Activated CD4-positive, alpha-beta T cell treated with anti-CD3 and anti-CD28 coated beads, Interleukin-2, amount 10 ng/mL, durations not matched to agents 7 days and 5 days (primary cell): Measurements from ENCODE around the gene TMEM89. TPM values are rescaled to one million over a fixed set of nuclear protein-coding genes. Genes with fewer than 3 reads are reported as not detected.

Experiments used
- CTCF ChIA-PET: fragments of 350-600 bp; sonication (Branson Sonifier 250); formaldehyde crosslinking; loops from one replicate; lab custom pipeline; 2021; ENCODE audit warnings: antibody characterized with exemption; lab: Charles Lee
- POLR2A ChIA-PET: fragments of 350-600 bp; sonication (Branson Sonifier 250); formaldehyde crosslinking; loops from one replicate; lab custom pipeline; 2021; ENCODE audit warnings: antibody characterized with exemption; lab: Charles Lee
- DNase-seq: peaks from one replicate; pipeline ENCODE4 v3.0.0-alpha.2; 2020
- H3K27ac Mint-ChIP-seq: one replicate; pipeline ENCODE4 v1.8.0; 2021; ENCODE audit warnings: mild to moderate bottlenecking, moderate library complexity, mixed read lengths
- H3K27me3 Mint-ChIP-seq: one replicate; pipeline ENCODE4 v1.8.0; 2021; ENCODE audit warnings: mixed read lengths
- H3K36me3 Mint-ChIP-seq: one replicate; pipeline ENCODE4 v1.8.0; 2021; ENCODE audit warnings: low read depth, mixed read lengths
- H3K4me1 Mint-ChIP-seq: one replicate; pipeline ENCODE4 v1.8.0; 2021; ENCODE audit warnings: mixed read lengths
- H3K4me3 Mint-ChIP-seq: one replicate; pipeline ENCODE4 v1.8.0; 2021; ENCODE audit warnings: mild to moderate bottlenecking, moderate library complexity, mixed read lengths
- H3K9me3 Mint-ChIP-seq: one replicate; pipeline ENCODE4 v1.8.0; 2021; ENCODE audit warnings: mixed read lengths
- total RNA-seq, 2 experiments: library from RNA; stranded (reverse); gene quantifications; one replicate each; pipeline ENCODE4 v1.2.3, GENCODE V29; 2021

Gene TMEM89
- total RNA-seq, 2 experiments from 2014 or later = 0.32 to 0.33 TPM

DNA sequence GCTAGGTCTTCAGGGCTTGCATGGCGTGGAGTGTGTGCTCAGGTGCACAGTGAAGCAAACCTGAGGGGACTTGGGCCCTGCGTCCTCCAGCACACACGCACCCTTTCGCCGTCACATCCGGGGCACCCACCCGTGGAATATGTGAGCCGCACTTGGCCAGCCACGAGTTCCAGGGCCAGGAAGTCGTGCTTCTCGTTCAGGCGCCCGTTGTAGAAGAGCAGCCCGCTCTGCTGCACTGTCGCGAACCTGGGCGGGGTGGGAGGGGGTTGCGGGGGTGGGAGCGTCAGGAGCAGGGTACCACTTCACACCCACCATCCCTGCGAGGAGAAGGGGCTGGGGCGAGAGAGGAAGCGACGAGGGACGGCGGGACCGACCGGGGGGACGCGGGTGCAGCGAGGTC lies 34.0 kb upstream of the TMEM89 start:
- Mint-ChIP-seq H3K36me3 (no peaks in the 10 kb centered on the region), H3K4me1 (peaks cover 24% of the 10 kb centered on the region), H3K27ac (peak overlapping the region; percentile 89), H3K4me3 (peak overlapping the region; percentile 64), H3K27me3 (no peaks in the 10 kb centered on the region), H3K9me3 (no peaks in the 10 kb centered on the region)
- DNase-seq = peak; percentile 64
- POLR2A ChIA-PET = no interaction called here
- CTCF ChIA-PET = interaction anchor here (1.0 to 3.7 kb wide), 2 partner anchors 7 to 35 kb away, joined by 4 to 17 read pairs; partner anchors contain the start of gene CELSR3

- Mint-ChIP-seq H3K4me3 (peak overlapping the region; percentile 64), H3K4me1 (peaks cover 24% of the 10 kb centered on the region), H3K27me3 (no peaks in the 10 kb centered on the region), H3K27ac (peak overlapping the region; percentile 89), H3K36me3 (no peaks in the 10 kb centered on the region), H3K9me3 (no peaks in the 10 kb centered on the region)
- ChIA-PET POLR2A (no interaction called here), CTCF (interaction anchor here (3.7 to 4.9 kb wide), 2 partner anchors 8 to 20 kb away, joined by 17 to 26 read pairs; partner anchors contain the start of genes CELSR3 and SLC26A6)
- DNase-seq = no peak
Measured at GRCh38 chr3:48655063-48655462, 33.5 kb upstream of the TMEM89 start.

DNA sequence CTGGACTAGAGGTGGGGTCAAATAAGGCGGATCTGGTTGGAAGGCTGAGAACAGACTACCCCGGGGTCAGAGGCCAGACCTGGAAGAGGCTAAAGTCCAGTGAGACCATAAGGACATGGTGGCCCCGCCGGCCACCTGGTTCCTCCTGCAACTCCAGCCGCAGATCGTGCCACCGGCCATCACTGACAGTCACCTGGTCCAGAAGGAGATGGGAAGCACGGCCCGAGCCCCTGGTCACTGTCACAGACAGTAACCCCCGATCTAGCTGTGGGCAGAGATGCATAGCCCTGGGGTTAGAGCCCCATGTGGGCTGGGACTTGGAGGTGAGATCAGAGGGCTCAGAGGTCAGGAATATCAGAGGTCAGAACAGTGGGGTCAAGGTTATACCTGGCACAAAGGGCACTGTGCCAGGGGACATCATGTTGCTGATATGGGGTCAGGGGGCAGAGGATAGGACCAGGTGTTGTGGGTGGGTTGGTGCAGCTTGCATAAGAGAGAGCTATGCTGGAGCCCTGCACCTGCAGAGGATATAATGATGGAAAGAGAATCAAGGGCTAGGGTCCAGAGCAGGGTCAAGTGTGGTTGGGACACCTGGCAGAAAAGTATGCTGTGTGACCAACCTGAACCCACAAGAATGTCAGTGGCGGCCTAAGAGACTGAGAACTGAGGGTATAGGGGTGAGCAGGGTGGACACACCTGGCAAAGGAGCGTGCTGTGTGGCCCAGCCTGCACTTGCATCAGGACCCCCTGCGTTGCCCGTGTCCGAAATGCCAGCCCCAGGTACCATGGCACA lies 31.6 kb upstream of the TMEM89 start:
- CTCF ChIA-PET = interaction anchor here (0.6 to 4.9 kb wide), 3 partner anchors 10 to 41 kb away, joined by 4 to 26 read pairs (median 17); partner anchors contain the start of genes CELSR3 and SLC26A6
- H3K36me3 Mint-ChIP-seq = no peaks in the 10 kb centered on the region
- peaks cover 25% of the 10 kb centered on the region for H3K4me1 Mint-ChIP-seq
- H3K27me3 Mint-ChIP-seq = no peaks in the 10 kb centered on the region
- H3K4me3 Mint-ChIP-seq = no peak overlapping the region
- no peak for DNase-seq
- no peak overlapping the region for H3K27ac Mint-ChIP-seq
- H3K9me3 Mint-ChIP-seq = no peaks in the 10 kb centered on the region
- POLR2A ChIA-PET = no interaction called here

GRCh38 chr3:48651771-48652170 lies 30.2 kb upstream of the TMEM89 start:
- Mint-ChIP-seq H3K27me3 (no peaks in the 10 kb centered on the region), H3K4me1 (peaks cover 16% of the 10 kb centered on the region), H3K4me3 (no peak overlapping the region), H3K9me3 (no peaks in the 10 kb centered on the region), H3K27ac (no peak overlapping the region), H3K36me3 (no peaks in the 10 kb centered on the region)
- CTCF ChIA-PET = interaction anchor here (3.7 to 4.9 kb wide), 2 partner anchors 11 to 17 kb away, joined by 17 to 26 read pairs; partner anchors contain the start of genes CELSR3 and SLC26A6
- DNase-seq = no peak
- POLR2A ChIA-PET = no interaction called here

DNA sequence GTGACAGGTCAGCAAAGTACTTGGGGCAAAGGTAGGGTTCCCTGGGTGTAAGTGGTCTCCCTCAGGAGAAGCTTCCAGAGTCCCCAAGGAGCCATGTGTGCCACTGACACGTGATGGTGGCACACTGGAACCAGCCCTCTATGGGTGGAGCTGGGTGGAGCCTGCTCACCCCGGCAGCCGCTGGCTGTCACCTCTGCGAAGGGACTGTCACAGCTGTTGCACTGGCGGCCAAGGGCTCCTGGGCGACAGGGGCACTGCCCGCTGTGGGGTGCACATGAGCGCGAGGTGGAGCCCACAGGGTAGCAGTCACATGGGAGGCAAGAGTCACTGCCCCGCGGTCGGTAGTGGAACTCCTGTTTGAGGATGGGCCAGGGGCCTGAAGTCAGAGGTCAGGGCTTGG lies 29.2 kb upstream of the TMEM89 start:
- H3K36me3 Mint-ChIP-seq = no peaks in the 10 kb centered on the region
- ChIA-PET POLR2A (no interaction called here), CTCF (interaction anchor here (4.9 kb wide), 1 partner anchor 16 kb away, joined by 26 read pairs; the partner anchor contains the start of gene SLC26A6)
- H3K4me3 Mint-ChIP-seq = no peak overlapping the region
- no peaks in the 10 kb centered on the region for H3K9me3 Mint-ChIP-seq
- no peak overlapping the region for H3K27ac Mint-ChIP-seq
- no peak for DNase-seq
- no peaks in the 10 kb centered on the region for H3K27me3 Mint-ChIP-seq
- H3K4me1 Mint-ChIP-seq = peaks cover 10% of the 10 kb centered on the region

DNA sequence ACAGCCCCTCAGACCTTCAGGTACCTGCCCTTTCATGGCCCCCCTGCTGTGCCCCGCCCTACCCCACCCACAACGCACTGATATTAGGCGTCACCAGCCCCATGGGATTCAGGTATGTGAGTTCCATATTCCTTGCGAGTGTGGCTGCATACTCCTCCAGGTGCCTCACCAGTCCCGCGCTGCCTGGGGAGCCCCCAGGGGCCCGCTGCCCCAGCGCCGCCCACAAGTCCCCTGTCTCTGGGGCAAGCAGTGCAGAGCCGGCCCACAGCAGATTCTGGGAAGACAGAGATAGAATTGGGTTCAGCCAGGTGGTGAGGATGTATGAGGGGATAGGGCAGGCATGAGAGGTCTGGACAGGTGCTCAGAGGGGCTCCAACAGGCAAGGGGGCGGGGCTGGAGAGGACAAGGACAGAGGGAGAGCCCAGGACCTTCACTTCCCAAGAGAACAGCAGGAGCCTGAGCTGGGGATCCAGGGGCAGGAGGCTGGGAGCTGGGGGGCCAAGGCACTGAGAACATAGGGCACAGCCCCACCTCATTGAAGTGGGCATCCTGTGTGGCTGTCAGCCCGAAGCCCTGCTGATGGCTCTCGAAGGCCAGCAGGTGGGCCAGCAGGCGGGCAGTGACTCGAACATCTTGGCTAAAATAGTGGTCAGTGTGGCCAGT lies 26.8 kb upstream of the TMEM89 start:
- Mint-ChIP-seq H3K9me3 (no peaks in the 10 kb centered on the region), H3K4me1 (peaks cover 2% of the 10 kb centered on the region), H3K36me3 (no peaks in the 10 kb centered on the region), H3K27me3 (no peaks in the 10 kb centered on the region), H3K27ac (no peak overlapping the region), H3K4me3 (no peak overlapping the region)
- no peak for DNase-seq
- CTCF ChIA-PET = interaction anchor here (0.6 to 2.0 kb wide), 4 partner anchors 10 to 88 kb away, joined by 3 to 8 read pairs (median 4); partner anchors contain the start of gene SLC26A6
- POLR2A ChIA-PET = interaction anchor here (0.6 kb wide), 1 partner anchor 46 kb away, joined by 6 read pairs; no protein-coding TSS in a partner anchor

DNA sequence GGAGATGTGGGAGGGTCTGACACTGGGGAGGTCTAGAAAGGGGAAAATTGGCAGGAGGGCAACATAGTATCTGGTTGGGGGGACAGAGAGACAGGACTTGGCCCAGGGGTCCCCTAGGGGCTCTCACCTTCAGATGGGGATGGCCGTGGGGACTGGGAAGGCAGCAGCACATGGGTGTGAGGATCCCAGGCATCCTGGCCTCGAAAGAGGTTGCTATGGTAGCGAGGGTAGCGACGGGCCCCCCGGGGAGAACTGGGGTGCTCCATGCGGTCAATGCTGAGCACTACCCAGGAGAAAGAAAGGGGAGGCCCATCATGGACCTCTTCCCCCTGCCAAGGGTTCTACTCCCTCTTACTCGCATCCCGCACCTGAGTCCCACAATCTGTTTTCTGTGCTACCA lies 26.1 kb upstream of the TMEM89 start:
- ChIA-PET CTCF (interaction anchor here (0.7 kb wide), 1 partner anchor 12 kb away, joined by 3 read pairs; the partner anchor contains the start of gene SLC26A6), POLR2A (interaction anchor here (0.6 kb wide), 1 partner anchor 46 kb away, joined by 6 read pairs; no protein-coding TSS in a partner anchor)
- no peak for DNase-seq
- Mint-ChIP-seq H3K4me3 (no peak overlapping the region), H3K27me3 (no peaks in the 10 kb centered on the region), H3K9me3 (no peaks in the 10 kb centered on the region), H3K27ac (no peak overlapping the region), H3K36me3 (no peaks in the 10 kb centered on the region), H3K4me1 (peaks cover 2% of the 10 kb centered on the region)

GRCh38 chr3:48644898-48645760 lies 23.6 kb upstream of the TMEM89 start:
- no peaks in the 10 kb centered on the region for H3K36me3 Mint-ChIP-seq

DNA sequence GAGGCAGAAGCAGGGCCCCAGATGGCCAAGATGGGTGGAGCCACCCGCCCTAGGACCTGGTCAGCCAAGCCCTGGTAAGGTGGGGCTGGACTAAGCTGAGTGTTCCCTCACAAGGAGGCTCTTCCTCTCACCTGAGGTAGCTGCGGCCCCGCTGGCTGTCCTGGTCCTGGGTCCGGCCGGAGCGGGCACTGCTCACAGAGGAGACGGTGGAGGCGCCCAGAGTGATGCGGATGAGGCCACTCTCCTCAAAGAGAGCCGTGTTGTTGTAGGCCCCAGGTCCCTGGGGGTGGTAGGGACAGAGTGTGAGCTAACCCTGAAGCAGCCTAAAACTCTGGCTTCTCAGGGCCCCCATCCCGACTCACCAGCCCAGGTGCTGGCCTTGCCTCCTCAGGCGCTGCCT lies 21.0 kb upstream of the TMEM89 start:
- no peaks in the 10 kb centered on the region for H3K9me3 Mint-ChIP-seq
- H3K27ac Mint-ChIP-seq = no peak overlapping the region
- H3K27me3 Mint-ChIP-seq = no peaks in the 10 kb centered on the region
- DNase-seq = no peak
- no peak overlapping the region for H3K4me3 Mint-ChIP-seq
- H3K4me1 Mint-ChIP-seq = no peaks in the 10 kb centered on the region
- ChIA-PET CTCF (interaction anchor here (0.5 kb wide), 1 partner anchor 196 kb away, joined by 3 read pairs; no protein-coding TSS in a partner anchor), POLR2A (no interaction called here)
- H3K36me3 Mint-ChIP-seq = no peaks in the 10 kb centered on the region

More at GRCh38 chr3:48644898-48645760, 23.6 kb upstream of the TMEM89 start:
- POLR2A ChIA-PET = no interaction called here
- CTCF ChIA-PET = interaction anchor here (2.0 kb wide), 1 partner anchor 11 kb away, joined by 5 read pairs; no protein-coding TSS in a partner anchor
- Mint-ChIP-seq H3K9me3 (no peaks in the 10 kb centered on the region), H3K4me1 (peaks cover 2% of the 10 kb centered on the region), H3K27me3 (no peaks in the 10 kb centered on the region), H3K4me3 (no peak overlapping the region), H3K27ac (no peak overlapping the region)
- no peak for DNase-seq

DNA sequence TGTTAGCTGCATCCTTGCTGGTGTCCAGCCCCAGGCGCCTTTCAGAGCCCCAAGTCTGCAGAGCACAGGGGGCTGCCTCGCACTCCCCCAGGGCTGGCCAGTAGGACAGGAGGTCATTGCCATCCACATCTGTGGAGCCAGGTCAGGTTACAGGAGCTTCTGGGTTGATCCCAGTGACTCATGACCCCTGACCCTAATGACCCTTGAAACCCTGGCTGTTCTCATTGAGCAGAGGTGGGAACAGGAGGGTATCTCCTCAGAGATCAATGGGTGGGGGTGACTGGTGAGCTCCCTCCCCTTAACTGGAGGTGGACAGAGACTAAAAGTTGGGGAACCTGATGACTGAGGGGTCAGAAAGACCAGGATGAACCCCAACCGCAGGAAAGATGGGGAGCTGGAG lies 19.8 kb upstream of the TMEM89 start:
- H3K9me3 Mint-ChIP-seq = no peaks in the 10 kb centered on the region
- no peaks in the 10 kb centered on the region for H3K27me3 Mint-ChIP-seq
- POLR2A ChIA-PET = no interaction called here
- no peaks in the 10 kb centered on the region for H3K36me3 Mint-ChIP-seq
- H3K4me1 Mint-ChIP-seq = peaks cover 3% of the 10 kb centered on the region
- no peak overlapping the region for H3K4me3 Mint-ChIP-seq
- H3K27ac Mint-ChIP-seq = no peak overlapping the region
- CTCF ChIA-PET = interaction anchor here (0.5 to 1.1 kb wide), 3 partner anchors 84 to 923 kb away, joined by 3 read pairs; no protein-coding TSS in a partner anchor
- no peak for DNase-seq

- Mint-ChIP-seq H3K36me3 (no peaks in the 10 kb centered on the region), H3K27me3 (no peaks in the 10 kb centered on the region), H3K27ac (no peak overlapping the region), H3K4me1 (peaks cover 11% of the 10 kb centered on the region), H3K9me3 (no peaks in the 10 kb centered on the region), H3K4me3 (no peak overlapping the region)
- ChIA-PET CTCF (no interaction called here), POLR2A (no interaction called here)
- DNase-seq = no peak
Measured at GRCh38 chr3:48639944-48640606, 18.5 kb upstream of the TMEM89 start.
